HG03521 (cell line): ENCODE results near the gene VANGL1.
"Not testable (repeated sequence)": the region's sequence is repeated elsewhere in the genome, so short reads cannot be mapped to it uniquely, and the experiment has no call there.

Experiments used
- ATAC-seq: cut with Tn5 transposase; IDR thresholded peaks from one replicate; pipeline ENCODE4 v1.9.1; 2021; ENCODE audit warnings: mild to moderate bottlenecking, moderate library complexity; ENCODE audit not compliant: unreplicated experiment

Gene VANGL1

GRCh38 chr1:115641762-115642167, at the start of gene VANGL1:
Gene VANGL1 (plus strand): TSS chr1:115641970. CDS start chr1:115651414, 9,444 bp downstream.
- peak; percentile 54 for ATAC-seq

GRCh38 chr1:115592264-115592663, 49.5 kb upstream of the VANGL1 start:
- ATAC-seq: no peak

DNA sequence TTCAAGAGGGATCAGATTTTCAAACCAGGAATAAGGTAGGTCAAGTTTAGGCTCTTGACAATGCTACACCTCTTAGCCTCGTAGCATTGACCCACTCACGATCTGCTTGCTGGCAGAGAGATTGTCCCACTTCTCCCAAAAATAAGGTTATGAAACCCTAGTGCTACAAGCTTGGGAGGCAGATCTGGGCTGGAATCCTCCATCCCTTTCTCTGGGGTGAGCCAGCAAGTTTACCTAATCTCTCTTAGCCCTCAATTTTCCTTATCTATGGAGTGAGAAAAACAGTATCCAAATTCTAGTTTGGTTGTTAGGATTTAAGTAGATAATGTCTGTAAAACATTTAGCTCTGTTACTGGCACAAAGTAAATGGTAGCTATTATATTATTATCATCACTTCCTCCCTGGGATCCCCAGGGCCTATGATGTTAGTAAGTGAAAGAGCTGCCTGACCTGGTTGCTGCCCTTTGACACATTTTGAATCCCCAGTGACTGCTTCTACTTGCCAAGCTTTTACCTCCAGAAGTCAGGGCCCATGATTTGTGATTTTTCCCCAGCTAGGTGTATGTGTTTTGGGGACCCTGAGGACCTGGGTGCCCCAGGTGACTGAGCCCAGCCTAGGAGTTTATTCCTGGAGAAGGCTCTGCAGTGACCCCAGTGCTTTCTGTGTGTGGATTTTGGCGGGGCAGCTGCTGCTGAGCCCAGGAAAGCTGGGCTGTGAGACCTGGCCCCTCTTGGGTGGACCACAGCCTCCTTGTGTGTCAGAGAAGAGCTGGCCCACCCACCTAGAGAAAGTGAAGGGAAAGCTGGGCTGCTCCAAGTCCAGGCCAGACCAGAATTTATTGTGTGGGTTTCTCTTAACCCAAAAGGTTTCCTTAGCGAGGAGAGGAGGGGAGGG, 48.2 kb upstream of the VANGL1 start:
- no peak for ATAC-seq

GRCh38 chr1:115594600-115594999, 47.2 kb upstream of the VANGL1 start:
- ATAC-seq: no peak

DNA sequence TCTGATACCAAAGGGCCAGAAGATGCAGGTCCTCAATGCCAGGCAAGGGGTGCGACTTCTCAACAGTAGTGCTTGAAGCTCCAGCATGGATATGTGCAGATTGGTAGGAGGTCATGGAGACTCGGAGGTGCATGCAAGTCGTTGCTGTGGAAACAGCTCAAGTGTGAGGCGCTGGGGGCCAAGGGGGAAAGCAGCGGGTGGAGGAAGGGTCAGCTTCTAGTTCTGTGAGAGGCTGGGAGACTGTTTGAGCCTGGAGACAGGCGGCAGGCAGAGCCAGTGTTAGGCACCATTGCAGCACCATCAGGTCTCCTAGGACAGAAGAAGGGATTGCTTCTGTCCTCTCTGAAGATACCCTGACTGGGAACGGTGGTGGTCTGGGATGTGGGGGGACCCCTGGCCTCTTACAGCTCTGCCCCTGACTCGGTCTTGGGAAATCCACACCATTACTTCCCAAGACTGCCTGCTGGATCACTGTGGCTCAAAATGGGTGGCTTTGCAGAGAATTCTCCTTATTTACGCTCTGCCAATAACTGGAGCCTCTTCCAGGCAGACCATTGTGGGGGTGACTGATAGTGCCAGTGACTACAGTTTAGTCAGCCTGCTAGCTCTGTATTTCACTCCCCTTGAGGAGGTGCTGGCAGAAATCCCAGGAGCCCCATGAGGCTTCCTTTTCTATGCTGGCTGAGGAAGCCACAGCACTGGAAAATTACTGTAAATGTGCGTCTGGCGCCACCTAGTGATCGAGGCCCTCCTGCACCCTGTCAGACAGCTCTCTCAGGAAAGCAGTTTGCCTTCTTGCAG, 46.3 kb upstream of the VANGL1 start:
- ATAC-seq: no peak

GRCh38 chr1:115596080-115596780, 45.5 kb upstream of the VANGL1 start:
- ATAC-seq: no peak

- ATAC-seq: no peak
These were observed 37.3 kb upstream of the VANGL1 start for GRCh38 chr1:115604508-115604907.

DNA sequence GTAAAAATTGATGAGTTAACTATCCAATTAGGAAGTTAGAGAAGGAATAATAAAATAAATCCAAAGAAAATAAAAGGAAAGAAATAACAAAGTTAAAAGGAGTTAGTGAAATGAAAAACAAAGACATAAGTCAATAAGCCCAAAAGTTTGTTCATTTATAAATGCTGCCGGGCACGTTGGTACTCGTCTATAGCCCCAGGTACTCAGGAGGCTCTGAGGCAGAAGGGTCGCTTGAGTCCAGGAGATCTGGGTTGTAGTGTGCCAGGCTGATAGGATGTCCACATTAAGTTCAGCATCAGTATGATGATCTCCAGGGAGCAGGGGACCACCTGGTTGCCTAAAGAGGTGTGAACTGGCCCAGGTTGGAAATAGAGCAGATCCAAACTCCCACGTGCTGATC, 35.5 kb upstream of the VANGL1 start:
- no peak for ATAC-seq

DNA sequence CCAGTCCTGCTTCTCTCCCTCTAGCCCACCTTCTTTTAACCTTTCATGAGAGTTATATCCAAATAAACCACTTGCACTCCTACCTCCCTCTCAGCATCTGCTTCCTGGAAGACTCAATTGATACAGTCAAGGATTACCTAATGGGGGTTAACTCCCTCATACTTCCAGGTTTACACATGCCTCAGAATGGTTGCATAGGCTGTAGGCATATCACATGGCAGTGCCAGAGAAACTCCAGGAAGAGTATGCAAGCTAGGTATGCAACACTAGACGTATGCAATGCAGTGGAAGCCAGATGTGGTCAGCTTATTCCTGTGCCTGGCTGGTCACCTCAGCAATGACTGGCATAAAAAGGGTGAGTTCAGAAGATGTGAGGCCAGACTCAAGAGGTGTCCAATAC, 32.7 kb upstream of the VANGL1 start:
- no peak for ATAC-seq

- no peak for ATAC-seq
These were observed 28.0 kb upstream of the VANGL1 start for GRCh38 chr1:115613767-115614166.

DNA sequence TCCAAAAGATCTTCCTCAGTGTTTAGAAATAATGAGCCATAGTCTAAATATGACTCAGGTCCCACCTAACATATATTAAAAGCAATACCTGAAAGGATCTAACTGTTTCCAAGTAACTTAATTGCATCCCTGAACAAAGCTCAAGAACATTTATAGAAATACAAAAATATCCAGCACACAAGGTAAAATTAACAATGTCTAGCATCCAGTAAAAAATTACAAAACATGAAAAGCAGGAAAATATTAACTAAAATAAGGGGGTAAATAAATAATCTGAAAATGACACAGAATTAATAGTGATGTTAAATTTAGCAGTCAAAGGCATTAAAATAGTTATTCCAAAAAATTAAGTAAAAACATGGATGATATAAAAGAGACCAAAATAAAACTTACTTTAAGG, 21.3 kb upstream of the VANGL1 start:
- ATAC-seq: no peak

DNA sequence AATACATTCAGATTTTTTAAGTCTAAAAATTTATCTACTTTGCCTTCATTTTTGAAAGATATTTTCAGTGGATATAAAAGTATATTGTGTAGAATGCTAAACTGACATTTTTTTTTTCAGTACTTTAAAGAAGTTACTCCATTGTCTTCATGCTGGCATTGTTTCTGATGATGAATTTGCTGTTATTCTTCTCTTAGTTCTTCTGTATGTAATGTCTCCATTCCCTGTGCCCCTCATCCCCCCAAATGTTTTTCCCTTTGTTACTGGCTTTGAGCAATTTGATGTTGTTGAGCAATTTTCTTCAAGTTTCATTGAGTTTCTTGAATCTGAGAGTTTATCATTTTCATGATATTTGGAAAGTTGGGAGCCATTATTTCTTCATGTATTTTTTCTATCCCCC, 20.8 kb upstream of the VANGL1 start:
- ATAC-seq: no peak

- ATAC-seq: no peak
These were observed 16.9 kb upstream of the VANGL1 start for GRCh38 chr1:115624859-115625258.

DNA sequence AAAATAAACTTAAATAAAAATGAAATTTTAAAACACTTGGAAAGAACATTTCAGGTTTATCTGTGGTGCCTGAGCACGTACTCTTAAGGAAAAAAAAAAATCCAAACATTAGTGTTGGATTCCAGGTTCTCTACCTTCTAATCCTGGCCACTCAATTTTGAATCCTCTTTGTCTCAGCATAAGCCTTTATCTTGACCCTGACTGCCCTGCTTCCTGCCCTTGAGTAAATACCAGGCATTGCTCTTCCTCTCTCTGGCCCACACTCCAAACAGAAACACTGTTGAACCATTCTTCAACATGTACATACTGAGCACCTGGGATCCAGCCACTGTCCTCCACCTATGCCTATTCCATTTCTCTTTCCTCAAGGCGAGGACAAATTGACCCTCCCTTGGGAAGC, 11.4 kb upstream of the VANGL1 start:
- no peak for ATAC-seq

GRCh38 chr1:115632251-115633026, 9.3 kb upstream of the VANGL1 start:
- no peak for ATAC-seq

GRCh38 chr1:115633606-115634005, 8.2 kb upstream of the VANGL1 start:
- ATAC-seq: not testable (repeated sequence)

- ATAC-seq: not testable (repeated sequence)
These were observed 4.5 kb upstream of the VANGL1 start for GRCh38 chr1:115637247-115637646.

DNA sequence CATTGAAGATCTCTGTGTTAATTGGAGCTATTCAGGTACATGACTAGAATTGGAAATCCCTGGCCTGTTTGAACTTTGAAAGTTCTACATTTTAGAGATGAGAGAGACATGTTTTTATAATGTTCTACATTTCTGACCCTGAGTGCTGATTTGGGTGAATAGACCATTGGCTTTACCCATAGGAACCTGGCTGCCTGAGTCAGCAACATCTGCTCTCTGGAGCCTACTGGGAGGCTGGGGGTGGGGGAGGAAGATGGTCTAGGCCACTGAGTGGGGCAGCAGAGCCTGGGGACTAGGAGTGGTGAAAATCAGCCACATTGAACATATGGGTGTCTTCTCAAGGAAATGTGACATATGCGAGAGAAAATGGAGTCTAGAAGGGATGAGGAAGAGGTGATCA, 1.4 kb upstream of the VANGL1 start:
- ATAC-seq: no peak

DNA sequence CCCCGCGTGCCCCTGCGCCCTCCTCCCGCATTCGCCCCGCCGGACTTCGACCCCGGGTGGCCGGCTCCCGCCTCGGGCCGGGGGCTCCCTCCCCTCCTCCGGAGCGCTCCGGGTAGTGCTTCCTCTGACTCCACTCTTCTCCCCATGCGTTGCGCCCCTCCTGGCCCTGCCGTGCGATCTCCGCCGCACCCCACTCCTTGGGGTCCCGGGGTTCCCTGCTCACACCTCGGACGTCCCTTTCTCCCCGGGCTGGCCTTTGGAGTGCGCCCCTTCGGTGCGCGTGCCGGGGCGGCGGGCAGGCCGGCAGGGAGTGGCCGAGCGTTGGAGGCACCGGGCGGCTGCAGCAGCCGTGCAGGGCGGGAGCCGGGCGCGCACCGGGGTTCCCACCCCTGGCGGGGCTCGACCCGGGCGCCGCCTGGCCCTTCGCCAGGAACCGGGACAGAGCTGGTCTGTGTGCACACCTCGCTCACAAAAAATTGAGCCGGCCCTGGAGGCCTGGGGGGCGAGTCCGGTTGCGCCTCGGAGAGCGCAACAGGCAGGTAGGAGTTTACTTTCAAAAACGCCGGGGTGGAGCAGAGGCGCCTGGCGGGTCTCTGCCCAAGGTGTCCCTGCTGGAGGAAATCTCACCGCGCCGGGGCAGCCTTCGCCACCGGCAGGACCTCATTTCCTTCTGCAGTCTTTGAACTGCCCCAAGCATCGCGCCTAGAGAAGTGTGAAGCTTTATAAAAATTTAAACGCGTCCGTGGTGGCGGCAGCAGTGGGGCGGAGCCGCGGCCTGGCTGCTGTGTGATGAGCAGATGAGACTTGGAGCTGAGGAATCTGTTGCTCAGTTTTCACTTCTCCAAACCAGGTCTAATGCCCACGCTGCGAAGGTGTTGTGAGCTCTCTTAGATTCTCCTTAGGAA, 650 bp downstream of the VANGL1 start:
- ATAC-seq: peak; percentile 65

DNA sequence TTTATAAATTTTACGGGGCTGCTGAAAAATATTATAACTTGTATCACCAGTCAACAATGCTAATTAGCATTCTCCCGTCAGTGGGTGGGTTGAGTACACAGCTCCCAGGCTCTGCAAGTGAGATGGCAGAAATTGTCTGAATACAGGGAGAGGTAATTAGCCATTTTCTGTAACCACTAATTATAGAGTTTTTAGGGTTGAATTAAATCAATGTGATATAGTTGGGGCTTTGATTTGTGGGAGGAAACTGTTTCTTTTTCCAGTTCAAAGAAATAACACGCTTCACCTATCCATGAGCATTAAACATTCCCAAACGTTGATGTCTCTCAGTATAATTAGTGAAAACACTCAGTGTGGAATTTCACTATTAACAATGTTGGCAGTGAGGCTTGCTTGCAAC, 1.5 kb downstream of the VANGL1 start:
- ATAC-seq: no peak
